ENCODE measurements around the gene FABP3. TPM values are rescaled to one million over a fixed set of nuclear protein-coding genes. Genes with fewer than 3 reads are reported as not detected.

FABP3 gene
- total RNA-seq, 1 experiment from 2014 or later: 72.0 TPM

Other genes starting within 250 kb of the FABP3 start
- gene NKAIN1, start 133.2 kb downstream of the FABP3 start, total RNA-seq (2014; rRNA removed; shearing (Covaris generic); ENCODE audit: low replicate concordance): 0.43 and 1.0 TPM in 2 replicates
- 115 and 183 TPM in 2 replicates for gene SNRNP40, start 76.3 kb downstream of the FABP3 start, total RNA-seq (2014; rRNA removed; shearing (Covaris generic); ENCODE audit: low replicate concordance)
- gene ZCCHC17, start 76.0 kb downstream of the FABP3 start, total RNA-seq (2014; rRNA removed; shearing (Covaris generic); ENCODE audit: low replicate concordance): 70.5 and 80.4 TPM in 2 replicates
- 25.8 and 32.4 TPM in 2 replicates for gene SERINC2, start 40.1 kb upstream of the FABP3 start, total RNA-seq (2014; rRNA removed; shearing (Covaris generic); ENCODE audit: low replicate concordance)
- gene TINAGL1, start 203.4 kb upstream of the FABP3 start, total RNA-seq (2014; rRNA removed; shearing (Covaris generic); ENCODE audit: low replicate concordance): 1.1 TPM in 1 of 2 replicates, not detected in the other
- gene HCRTR1, start 244.6 kb upstream of the FABP3 start, total RNA-seq (2014; rRNA removed; shearing (Covaris generic); ENCODE audit: low replicate concordance): not detected in 2 replicates

Data from MG63 (cell line).